ENCODE data around the gene DNAJC28. TPM values are rescaled to one million over a fixed set of nuclear protein-coding genes. Genes with fewer than 3 reads are reported as not detected.
A peak's percentile ranks its signal among the peaks of the same experiment; 100 is the strongest.
"Not testable (repeated sequence)": the region's sequence is repeated elsewhere in the genome, so short reads cannot be mapped to it uniquely, and the experiment has no call there.

Gene DNAJC28
- total RNA-seq, 4 donors from 2014 or later: 0.57 to 1.9 (median 1.6) TPM

GRCh38 chr21:33478935-33479678 lies 12.4 kb downstream of the DNAJC28 start:
- intact Hi-C loops (cut with DNase I): no loop called here
- DNase-seq: no peak

GRCh38 chr21:33478182-33478581 lies 13.3 kb downstream of the DNAJC28 start:
- DNase-seq: no peak
- Histone ChIP-seq H3K4me3 (peak overlapping the region; percentile 85 to 100 (median 90)), H3K9me3 (no peaks in the 10 kb centered on the region), H3K27me3 (no peaks in the 10 kb centered on the region), H3K27ac (peak overlapping the region; percentile 94 to 100 (median 96)), H3K4me1 (peaks cover 3 to 31% (median 9%) of the 10 kb centered on the region in 3 donors), H3K36me3 (no peaks in the 10 kb centered on the region)
- 44 to 45% methylated on average over 9 of the region's 9 CpGs for WGBS, 2 donors
- intact Hi-C loops (cut with DNase I): no loop called here
- TF ChIP-seq POLR2A (IDR thresholded peaks at IDR 0.05) (no peak), CTCF (IDR thresholded peaks at IDR 0.05) (no peak)

More at GRCh38 chr21:33478935-33479678, 12.4 kb downstream of the DNAJC28 start:
- Histone ChIP-seq H3K27me3 (no peaks in the 10 kb centered on the region), H3K27ac (peak overlapping the region; percentile 94 to 100 (median 96)), H3K4me1 (peaks cover 3 to 31% (median 9%) of the 10 kb centered on the region in 3 donors), H3K36me3 (no peaks in the 10 kb centered on the region), H3K9me3 (no peaks in the 10 kb centered on the region), H3K4me3 (peak overlapping the region; percentile 85 to 100 (median 90))
- TF ChIP-seq POLR2A (IDR thresholded peaks at IDR 0.05) (no peak), CTCF (IDR thresholded peaks at IDR 0.05) (peak in 1 of 6 experiments; percentile 3)
- WGBS, 2 donors: 0% methylated on average over 13 to 23 of the region's 68 CpGs

- intact Hi-C loops (cut with DNase I): no loop called here
Observed at GRCh38 chr21:33477066-33477465, 14.4 kb downstream of the DNAJC28 start.

GRCh38 chr21:33473344-33473743 lies 18.2 kb downstream of the DNAJC28 start:
- intact Hi-C loops (cut with DNase I): no loop called here
- TF ChIP-seq CTCF (IDR thresholded peaks at IDR 0.05) (no peak), POLR2A (IDR thresholded peaks at IDR 0.05) (no peak)
- WGBS, 2 donors: 94 to 96% methylated on average over 3 of the region's 3 CpGs
- H3K9me3 ChIP-seq: no peaks in the 10 kb centered on the region
- H3K36me3 ChIP-seq: no peaks in the 10 kb centered on the region
- no peak overlapping the region for H3K4me3 ChIP-seq
- no peak overlapping the region for H3K27ac ChIP-seq
- no peaks in the 10 kb centered on the region for H3K27me3 ChIP-seq
- H3K4me1 ChIP-seq: peaks cover 0 to 15% (median 5%) of the 10 kb centered on the region in 3 donors
- no peak for DNase-seq

More at GRCh38 chr21:33477066-33477465, 14.4 kb downstream of the DNAJC28 start:
- TF ChIP-seq CTCF (IDR thresholded peaks at IDR 0.05): no peak
- no peak for TF ChIP-seq POLR2A (IDR thresholded peaks at IDR 0.05)
- Histone ChIP-seq H3K27me3 (no peaks in the 10 kb centered on the region), H3K27ac (no peak overlapping the region), H3K36me3 (no peaks in the 10 kb centered on the region), H3K4me1 (peaks cover 3 to 31% (median 9%) of the 10 kb centered on the region in 3 donors), H3K4me3 (no peak overlapping the region), H3K9me3 (no peaks in the 10 kb centered on the region)
- 77 to 79% methylated on average over 6 to 7 of the region's 7 CpGs for WGBS, 2 donors
- no peak for DNase-seq

GRCh38 chr21:33470701-33471100 lies 20.8 kb downstream of the DNAJC28 start:
- WGBS, 2 donors: 72 to 96% methylated on average over 2 of the region's 2 CpGs
- H3K4me1 ChIP-seq: no peaks in the 10 kb centered on the region
- no peak for DNase-seq
- H3K27ac ChIP-seq: no peak overlapping the region
- intact Hi-C loops (cut with DNase I): no loop called here
- H3K36me3 ChIP-seq: peaks cover 0 to 13% (median 0%) of the 10 kb centered on the region in 3 donors
- H3K4me3 ChIP-seq: no peak overlapping the region
- H3K27me3 ChIP-seq: no peaks in the 10 kb centered on the region
- no peaks in the 10 kb centered on the region for H3K9me3 ChIP-seq
- TF ChIP-seq CTCF (IDR thresholded peaks at IDR 0.05) (no peak), POLR2A (IDR thresholded peaks at IDR 0.05) (no peak)

GRCh38 chr21:33469183-33469582 lies 22.3 kb downstream of the DNAJC28 start:
- intact Hi-C loops (cut with DNase I); H3K27ac ChIP-seq; DNase-seq; H3K27me3 ChIP-seq; H3K9me3 ChIP-seq; H3K4me1 ChIP-seq; H3K4me3 ChIP-seq: not testable (repeated sequence)
- H3K36me3 ChIP-seq: peaks cover 0 to 28% (median 0%) of the 10 kb centered on the region in 3 donors
- WGBS, 2 donors: 78 to 81% methylated on average over 4 of the region's 4 CpGs

Data from esophagus squamous epithelium (tissue), 5 donors.